ENCODE measurements around the gene RBMS3. TPM values are rescaled to one million over a fixed set of nuclear protein-coding genes. Genes with fewer than 3 reads are reported as not detected.
"Not testable (repeated sequence)": the region's sequence is repeated elsewhere in the genome, so short reads cannot be mapped to it uniquely, and the experiment has no call there.

The RBMS3 gene
- total RNA-seq, 1 donor from 2014 or later = 0.47 TPM

GRCh38 chr3:29665688-29666087, 384.8 kb downstream of the RBMS3 start:
- Histone ChIP-seq H3K79me2 (ENCODE audit: low read depth) (no peaks in the 10 kb centered on the region), H3F3A (ENCODE audit: low read depth) (no peaks in the 10 kb centered on the region), H3K4me3 (no peak overlapping the region), H3K4me2 (no peak overlapping the region), H3K4me1 (no peaks in the 10 kb centered on the region), H3K27me3 (no peaks in the 10 kb centered on the region), H3K9ac (no peak overlapping the region), H3K36me3 (no peaks in the 10 kb centered on the region), H2AFZ (replicated peaks) (no peak overlapping the region), H3K9me3 (ENCODE audit: low read depth) (no peaks in the 10 kb centered on the region), H4K20me1 (ENCODE audit: low read depth) (no peaks in the 10 kb centered on the region), H3K27ac (no peak overlapping the region)
- Mint-ChIP-seq H3K9me3 (peaks cover 2% of the 10 kb centered on the region), H3K36me3 (peaks cover 3% of the 10 kb centered on the region), H3K4me1 (no peaks in the 10 kb centered on the region), H3K27me3 (ENCODE audit: insufficient read depth, low read depth) (no peaks in the 10 kb centered on the region), H3K27ac (no peak overlapping the region), H3K4me3 (no peak overlapping the region)
- no peak for TF ChIP-seq CTCF (IDR thresholded peaks at IDR 0.05)
- no peak for TF ChIP-seq EZH2phosphoT487 (IDR thresholded peaks at IDR 0.05)
- no peak for TF ChIP-seq EZH2 (IDR thresholded peaks at IDR 0.05)
- DNase-seq (ENCODE audit: low spot score) = no peak

GRCh38 chr3:29668233-29668632, 387.4 kb downstream of the RBMS3 start:
- H3K27ac ChIP-seq = no peak overlapping the region
- H3F3A ChIP-seq (ENCODE audit: low read depth) = no peaks in the 10 kb centered on the region
- Mint-ChIP-seq H3K36me3 (peaks cover 7% of the 10 kb centered on the region), H3K27ac (no peak overlapping the region), H3K9me3 (peaks cover 14% of the 10 kb centered on the region), H3K4me1 (no peaks in the 10 kb centered on the region), H3K4me3 (no peak overlapping the region), H3K27me3 (ENCODE audit: insufficient read depth, low read depth) (no peaks in the 10 kb centered on the region)
- H3K9ac ChIP-seq = no peak overlapping the region
- H3K36me3 ChIP-seq = no peaks in the 10 kb centered on the region
- H4K20me1 ChIP-seq (ENCODE audit: low read depth) = no peaks in the 10 kb centered on the region
- no peak for DNase-seq (ENCODE audit: low spot score)
- H3K9me3 ChIP-seq (ENCODE audit: low read depth) = no peaks in the 10 kb centered on the region
- no peak overlapping the region for H3K4me2 ChIP-seq
- H2AFZ ChIP-seq (replicated peaks) = no peak overlapping the region
- TF ChIP-seq EZH2phosphoT487 (IDR thresholded peaks at IDR 0.05) (no peak), EZH2 (IDR thresholded peaks at IDR 0.05) (no peak), CTCF (IDR thresholded peaks at IDR 0.05) (no peak)
- no peaks in the 10 kb centered on the region for H3K79me2 ChIP-seq (ENCODE audit: low read depth)
- no peaks in the 10 kb centered on the region for H3K27me3 ChIP-seq
- H3K4me3 ChIP-seq = no peak overlapping the region
- no peaks in the 10 kb centered on the region for H3K4me1 ChIP-seq

- peak; percentile 41 for TF ChIP-seq CTCF (IDR thresholded peaks at IDR 0.05)
- no peak for TF ChIP-seq EZH2phosphoT487 (IDR thresholded peaks at IDR 0.05)
- Histone ChIP-seq H3F3A (ENCODE audit: low read depth) (no peaks in the 10 kb centered on the region), H3K4me1 (no peaks in the 10 kb centered on the region), H3K27ac (no peak overlapping the region), H3K4me3 (no peak overlapping the region), H2AFZ (replicated peaks) (no peak overlapping the region), H3K9me3 (ENCODE audit: low read depth) (no peaks in the 10 kb centered on the region), H3K79me2 (ENCODE audit: low read depth) (no peaks in the 10 kb centered on the region), H4K20me1 (ENCODE audit: low read depth) (no peaks in the 10 kb centered on the region), H3K36me3 (no peaks in the 10 kb centered on the region), H3K27me3 (no peaks in the 10 kb centered on the region), H3K9ac (no peak overlapping the region), H3K4me2 (no peak overlapping the region)
- H3K4me1 Mint-ChIP-seq = no peaks in the 10 kb centered on the region
- no peak overlapping the region for H3K27ac Mint-ChIP-seq
- H3K9me3 Mint-ChIP-seq = peaks cover 14% of the 10 kb centered on the region
- H3K27me3 Mint-ChIP-seq (ENCODE audit: insufficient read depth, low read depth) = no peaks in the 10 kb centered on the region
- no peak overlapping the region for H3K4me3 Mint-ChIP-seq
- peaks cover 7% of the 10 kb centered on the region for H3K36me3 Mint-ChIP-seq
- peak; percentile 6 for DNase-seq (ENCODE audit: low spot score)
Observed at GRCh38 chr3:29668728-29669127, 387.9 kb downstream of the RBMS3 start.

- H3K4me3 ChIP-seq; H3K79me2 ChIP-seq (ENCODE audit: low read depth); H3K27ac Mint-ChIP-seq; H3K27me3 ChIP-seq; DNase-seq (ENCODE audit: low spot score); H2AFZ ChIP-seq (replicated peaks); H3K4me1 ChIP-seq; H3K9me3 ChIP-seq (ENCODE audit: low read depth); H3F3A ChIP-seq (ENCODE audit: low read depth); H3K36me3 Mint-ChIP-seq; H3K4me1 Mint-ChIP-seq; H4K20me1 ChIP-seq (ENCODE audit: low read depth); H3K4me2 ChIP-seq; H3K4me3 Mint-ChIP-seq; H3K27me3 Mint-ChIP-seq (ENCODE audit: insufficient read depth, low read depth); H3K27ac ChIP-seq; H3K36me3 ChIP-seq; H3K9ac ChIP-seq: not testable (repeated sequence)
- H3K9me3 Mint-ChIP-seq = peaks cover 26% of the 10 kb centered on the region
Observed at GRCh38 chr3:29670476-29670875, 389.6 kb downstream of the RBMS3 start.
